ENCODE measurements around the gene ERVFRD-1.
"Not testable (repeated sequence)": the region's sequence is repeated elsewhere in the genome, so short reads cannot be mapped to it uniquely, and the experiment has no call there.

The ERVFRD-1 gene

DNA sequence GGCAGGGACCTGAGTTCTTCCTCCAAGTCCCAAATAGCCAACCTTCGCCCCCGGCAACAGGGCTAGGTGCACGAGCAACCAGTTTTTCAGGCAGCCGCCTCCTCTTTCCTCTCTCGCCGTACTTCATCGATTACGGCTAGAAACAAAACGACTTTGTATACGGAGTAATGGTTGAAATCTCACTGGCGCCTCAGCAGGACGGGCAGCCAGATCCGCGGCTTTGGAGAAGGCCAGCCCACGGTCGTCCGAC lies 18.2 kb downstream of the ERVFRD-1 start:
- DNase-seq (ENCODE audit: low spot score): no peak
- in situ Hi-C loops (cut with MboI; ENCODE audit: low pct_unique_long_range_greater_than_20kb, low sequenced_read_pairs, unreplicated experiment): no loop called here
- TF ChIP-seq CTCF (IDR thresholded peaks at IDR 0.05; ENCODE audit: extremely low read depth, insufficient read depth, missing control alignments): no peak

- TF ChIP-seq CTCF (IDR thresholded peaks at IDR 0.05; ENCODE audit: extremely low read depth, insufficient read depth, missing control alignments): no peak
- peak; percentile 82 for DNase-seq (ENCODE audit: low spot score)
- in situ Hi-C loops (cut with MboI; ENCODE audit: low pct_unique_long_range_greater_than_20kb, low sequenced_read_pairs, unreplicated experiment): no loop called here
Observed at GRCh38 chr6:11092668-11093375, 18.7 kb downstream of the ERVFRD-1 start.

DNA sequence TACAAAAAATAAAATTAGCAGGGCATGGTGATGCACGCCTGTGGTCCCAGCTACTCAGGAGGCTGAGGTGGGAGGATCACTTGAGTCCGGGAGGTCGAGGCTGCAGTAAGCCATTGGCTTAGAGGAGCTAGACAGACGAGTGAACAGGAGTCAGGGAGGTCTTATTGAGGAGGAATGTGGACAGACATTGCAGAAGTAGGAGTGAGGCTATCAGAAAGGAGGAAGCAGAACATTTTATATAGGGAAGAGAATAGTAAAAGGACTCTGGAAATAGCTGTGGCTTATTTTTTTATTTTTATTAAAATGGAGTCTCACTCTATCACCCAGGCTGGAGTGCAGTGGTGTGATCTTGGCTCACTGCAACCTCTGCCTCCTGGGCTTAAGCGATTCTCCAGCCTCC lies 20.4 kb downstream of the ERVFRD-1 start:
- DNase-seq (ENCODE audit: low spot score); in situ Hi-C loops (cut with MboI; ENCODE audit: low pct_unique_long_range_greater_than_20kb, low sequenced_read_pairs, unreplicated experiment): not testable (repeated sequence)

DNA sequence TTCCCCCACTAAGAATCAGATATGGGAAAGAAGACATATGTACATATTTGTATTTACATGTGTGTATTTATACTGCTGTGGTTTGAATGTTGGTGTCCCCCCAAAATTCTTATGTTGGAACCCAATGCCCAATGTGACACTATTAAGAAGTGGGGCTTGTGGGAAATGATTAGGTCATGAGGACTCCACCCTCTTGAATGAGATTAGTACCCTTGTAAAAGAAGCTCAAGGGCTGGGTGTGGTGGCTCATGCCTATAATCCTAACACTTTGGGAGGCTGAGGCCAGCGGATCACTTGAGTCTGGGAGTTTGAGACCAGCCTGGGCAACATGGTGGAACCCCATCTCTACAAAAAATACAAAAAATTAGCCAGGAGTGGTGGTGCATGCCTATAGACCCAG lies 21.8 kb downstream of the ERVFRD-1 start:
- in situ Hi-C loops (cut with MboI; ENCODE audit: low pct_unique_long_range_greater_than_20kb, low sequenced_read_pairs, unreplicated experiment): no loop called here
- TF ChIP-seq CTCF (IDR thresholded peaks at IDR 0.05; ENCODE audit: extremely low read depth, insufficient read depth, missing control alignments): no peak
- no peak for DNase-seq (ENCODE audit: low spot score)

DNA sequence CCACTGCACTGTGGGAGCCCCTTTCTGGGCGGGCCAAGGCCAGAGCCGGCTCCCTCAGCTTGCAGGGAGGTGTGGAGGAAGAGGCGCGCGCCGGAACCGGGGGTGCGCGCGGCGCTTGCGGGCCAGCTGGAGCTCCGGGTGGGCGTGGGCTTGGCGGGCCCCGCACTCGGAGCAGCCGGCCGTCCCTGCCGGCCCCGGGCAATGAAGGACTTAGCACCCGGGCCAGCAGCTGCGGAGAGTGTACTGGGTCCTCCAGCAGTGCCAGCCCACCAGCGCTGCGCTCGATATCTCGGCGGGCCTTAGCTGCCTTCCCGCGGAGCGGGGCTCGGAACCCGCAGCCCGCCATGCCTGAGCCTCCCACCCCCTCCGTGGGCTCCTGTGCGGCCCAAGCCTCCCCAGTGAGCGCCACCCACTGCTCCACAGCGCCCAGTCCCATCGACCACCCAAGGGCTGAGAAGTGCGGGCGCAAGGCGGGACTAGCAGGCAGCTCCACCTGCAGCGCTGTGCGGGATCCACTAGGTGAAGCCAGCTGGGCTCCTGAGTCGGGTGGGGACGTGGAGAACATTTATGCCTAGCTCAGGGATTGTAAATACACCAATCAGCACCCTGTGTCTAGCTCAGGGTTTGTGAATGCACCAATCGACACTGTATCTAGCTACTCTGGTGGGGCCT lies 24.2 kb downstream of the ERVFRD-1 start:
- in situ Hi-C loops (cut with MboI; ENCODE audit: low pct_unique_long_range_greater_than_20kb, low sequenced_read_pairs, unreplicated experiment): not testable (repeated sequence)

DNA sequence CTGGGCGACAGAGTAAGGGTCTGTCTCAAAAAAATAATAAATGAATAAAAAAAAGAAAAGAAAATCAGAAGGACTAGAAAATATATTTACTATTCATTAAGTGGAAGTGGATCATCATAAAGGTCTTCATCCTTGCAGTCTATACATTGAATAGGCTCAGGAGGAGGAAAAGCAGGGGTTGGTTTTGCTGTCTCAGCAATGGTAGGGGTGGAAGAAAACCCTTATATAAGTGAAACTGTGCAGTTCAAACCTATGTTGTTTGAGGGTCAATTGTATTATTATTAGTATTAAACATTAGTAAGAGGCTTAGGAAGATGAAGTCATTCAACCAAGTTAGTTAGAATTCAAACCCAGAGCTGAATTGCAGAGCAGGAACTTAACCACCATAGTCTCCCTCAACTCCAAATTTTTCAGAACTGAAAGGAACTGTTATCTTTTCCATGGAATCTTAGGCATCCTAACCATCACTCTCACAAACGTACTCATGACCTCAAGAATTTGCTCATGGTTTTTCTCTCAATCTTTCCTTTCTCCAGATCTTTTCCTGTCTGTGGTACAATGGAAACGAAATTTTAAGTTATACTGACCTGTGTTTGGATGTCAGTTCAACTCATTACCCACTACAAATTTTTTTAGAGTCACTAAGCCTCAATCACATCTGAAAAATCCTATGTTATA lies 25.6 kb downstream of the ERVFRD-1 start:
- in situ Hi-C loops (cut with MboI; ENCODE audit: low pct_unique_long_range_greater_than_20kb, low sequenced_read_pairs, unreplicated experiment): no loop called here
- TF ChIP-seq CTCF (IDR thresholded peaks at IDR 0.05; ENCODE audit: extremely low read depth, insufficient read depth, missing control alignments): no peak
- DNase-seq (ENCODE audit: low spot score): no peak

More for the DNA sequence above, 24.2 kb downstream of the ERVFRD-1 start:
- DNase-seq (ENCODE audit: low spot score): not testable (repeated sequence)

DNA sequence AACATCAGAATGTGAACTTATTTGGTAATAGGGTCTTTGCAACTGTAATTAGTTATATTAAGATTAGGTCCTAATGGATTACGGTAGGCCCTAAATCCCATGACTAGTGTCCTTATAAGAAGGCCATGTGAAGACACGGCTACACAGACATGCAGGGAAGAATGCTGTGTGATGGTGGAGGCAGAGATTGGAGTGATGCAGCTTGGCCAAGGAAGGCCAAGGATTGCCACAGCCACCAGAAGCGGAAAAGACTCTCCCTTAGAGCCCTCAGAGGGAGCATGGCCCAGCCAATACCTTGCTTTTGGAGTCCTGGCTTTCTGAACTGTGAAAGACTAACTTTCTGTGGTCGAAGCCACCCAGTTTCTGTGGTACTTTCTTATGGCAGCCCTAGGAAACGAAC lies 27.6 kb downstream of the ERVFRD-1 start:
- DNase-seq (ENCODE audit: low spot score): no peak

More for the DNA sequence above, 27.6 kb downstream of the ERVFRD-1 start:
- TF ChIP-seq CTCF (IDR thresholded peaks at IDR 0.05; ENCODE audit: extremely low read depth, insufficient read depth, missing control alignments): no peak
- in situ Hi-C loops (cut with MboI; ENCODE audit: low pct_unique_long_range_greater_than_20kb, low sequenced_read_pairs, unreplicated experiment): no loop called here

Data from GM13977 (cell line).